DMS114 treated with DMSO at 0.1 percent for 48 hours (cell line): ENCODE results near the gene PACC1.
"Not testable (repeated sequence)": the region's sequence is repeated elsewhere in the genome, so short reads cannot be mapped to it uniquely, and the experiment has no call there.

Experiments
- DNase-seq: peaks from one replicate; lab custom pipeline; 2025; ENCODE audit not compliant: unreplicated experiment; lab: John Stamatoyannopoulos, UW

The PACC1 gene

GRCh38 chr1:212341090-212341489 lies 73.6 kb downstream of the PACC1 start:
- no peak for DNase-seq

GRCh38 chr1:212329105-212329504 lies 85.6 kb downstream of the PACC1 start:
- DNase-seq = no peak

- no peak for DNase-seq
Observed at GRCh38 chr1:212328248-212328647, 86.4 kb downstream of the PACC1 start.

GRCh38 chr1:212326541-212326940 lies 88.1 kb downstream of the PACC1 start:
- DNase-seq = no peak

GRCh38 chr1:212323066-212323465 lies 91.6 kb downstream of the PACC1 start:
- DNase-seq = no peak

- DNase-seq = not testable (repeated sequence)
Observed at GRCh38 chr1:212321031-212321430, 93.7 kb downstream of the PACC1 start.

GRCh38 chr1:212317916-212318315 lies 96.8 kb downstream of the PACC1 start:
- DNase-seq = no peak

- DNase-seq = no peak
Observed at GRCh38 chr1:212315907-212316306, 98.8 kb downstream of the PACC1 start.

GRCh38 chr1:212315184-212315583 lies 99.5 kb downstream of the PACC1 start:
- DNase-seq = no peak
